ENCODE results near the gene RCN1.
A peak's percentile ranks its signal among the peaks of the same experiment; 100 is the strongest.

GRCh38 chr11:32088117-32088941, 2.5 kb upstream of the RCN1 start:
- TF ChIP-seq ATF3 (IDR thresholded peaks at IDR 0.05) (no peak), CTCF (IDR thresholded peaks at IDR 0.05 in 2 of 3, conservative IDR thresholded peaks at IDR 0.05 in 1 of 3; ENCODE audit: borderline replicate concordance in 1 of 3, insufficient read depth in 1 of 3, low read depth in 2 of 3, low read length in 2 of 3) (no peak), POLR2AphosphoS5 (IDR thresholded peaks at IDR 0.05; ENCODE audit: low read depth, low read length) (0 out of 2 replicates have a peak, but pooled peaks have one; percentile 29), EZH2phosphoT487 (IDR thresholded peaks at IDR 0.05; ENCODE audit: borderline replicate concordance) (no peak), REST (IDR thresholded peaks at IDR 0.05; ENCODE audit: low read depth) (no peak)
